NAMALWA (cell line): ENCODE measurements around the gene HK1.
"Not testable (repeated sequence)": the region's sequence is repeated elsewhere in the genome, so short reads cannot be mapped to it uniquely, and the experiment has no call there.

ENCODE experiments used
- DNase-seq: peaks from one replicate; pipeline ENCODE4 v3.0.0-alpha.2; 2015; ENCODE audit warnings: low spot score

HK1 gene

GRCh38 chr10:69259547-69260243, 18.6 kb upstream of the HK1 start:
- no peak for DNase-seq

GRCh38 chr10:69261184-69261583, 17.1 kb upstream of the HK1 start:
- DNase-seq = no peak

GRCh38 chr10:69262292-69262751, 16.0 kb upstream of the HK1 start:
- DNase-seq = no peak

- no peak for DNase-seq
These were observed 12.8 kb upstream of the HK1 start for GRCh38 chr10:69265521-69265920.

- no peak for DNase-seq
These were observed 9.4 kb upstream of the HK1 start for GRCh38 chr10:69268761-69269416.

- no peak for DNase-seq
These were observed 8.5 kb upstream of the HK1 start for GRCh38 chr10:69269761-69270160.

GRCh38 chr10:69270990-69271389, 7.3 kb upstream of the HK1 start:
- DNase-seq = no peak

GRCh38 chr10:69272624-69273023, 5.7 kb upstream of the HK1 start:
- DNase-seq = no peak

GRCh38 chr10:69275444-69275843, 2.9 kb upstream of the HK1 start:
- DNase-seq = no peak

- no peak for DNase-seq
These were observed 1.8 kb upstream of the HK1 start for GRCh38 chr10:69276503-69276902.

- DNase-seq = no peak
These were observed 814 bp downstream of the HK1 start for GRCh38 chr10:69279110-69279509.

GRCh38 chr10:69281507-69282413, 3.5 kb downstream of the HK1 start:
- DNase-seq = no peak

GRCh38 chr10:69284402-69284801, 6.1 kb downstream of the HK1 start:
- not testable (repeated sequence) for DNase-seq

GRCh38 chr10:69285699-69286098, 7.4 kb downstream of the HK1 start:
- DNase-seq = no peak

- no peak for DNase-seq
These were observed 8.9 kb downstream of the HK1 start for GRCh38 chr10:69287181-69287580.

- no peak for DNase-seq
These were observed 12.7 kb downstream of the HK1 start for GRCh38 chr10:69290993-69291392.

GRCh38 chr10:69292459-69292858, 14.2 kb downstream of the HK1 start:
- no peak for DNase-seq

- no peak for DNase-seq
These were observed 16.8 kb downstream of the HK1 start for GRCh38 chr10:69295027-69295636.

- no peak for DNase-seq
These were observed 25.3 kb downstream of the HK1 start for GRCh38 chr10:69303632-69304051.

GRCh38 chr10:69306421-69306820, 28.1 kb downstream of the HK1 start:
- no peak for DNase-seq

GRCh38 chr10:69307434-69307833, 29.1 kb downstream of the HK1 start:
- no peak for DNase-seq

- DNase-seq = not testable (repeated sequence)
These were observed 30.0 kb downstream of the HK1 start for GRCh38 chr10:69308304-69308703.
